Trophoblast cell (in vitro differentiated cells and primary cell): Measurements from ENCODE around the gene HAPSTR1.

Experiments
- DNase-seq, 2 donors: peaks; one replicate each; pipeline ENCODE4 v3.0.0-alpha.2; 2016
- H2AFZ ChIP-seq: 2 replicates; pipeline ENCODE4 v1.6.1; 2013; ENCODE audit warnings: low read length, moderate library complexity, mild to moderate bottlenecking; ENCODE audit not compliant: insufficient read depth, poor library complexity
- H2AK5ac ChIP-seq: 2 replicates; pipeline ENCODE4 v1.6.1; 2013; ENCODE audit warnings: mild to moderate bottlenecking, low read length
- H2BK120ac ChIP-seq: 2 replicates; pipeline ENCODE4 v1.6.1; 2013; ENCODE audit warnings: low read length, mild to moderate bottlenecking, moderate library complexity; ENCODE audit not compliant: insufficient read depth, poor library complexity
- H2BK12ac ChIP-seq: 2 replicates; pipeline ENCODE4 v1.6.1; 2013; ENCODE audit warnings: mild to moderate bottlenecking, low read length, moderate library complexity
- H2BK5ac ChIP-seq: 2 replicates; pipeline ENCODE4 v1.6.1; 2013; ENCODE audit warnings: low read length, low read depth, moderate library complexity, mild to moderate bottlenecking; ENCODE audit not compliant: poor library complexity
- H3K14ac ChIP-seq: 2 replicates; pipeline ENCODE4 v1.6.1; 2013; ENCODE audit warnings: mild to moderate bottlenecking, low read length
- H3K18ac ChIP-seq: 2 replicates; pipeline ENCODE4 v1.6.1; 2013; ENCODE audit warnings: mild to moderate bottlenecking, low read length
- H3K23ac ChIP-seq: 2 replicates; pipeline ENCODE4 v1.6.1; 2013; ENCODE audit warnings: low read length
- H3K27ac ChIP-seq: 2 replicates; pipeline ENCODE4 v1.5.1; 2013; ENCODE audit warnings: low read depth, mild to moderate bottlenecking, inconsistent platforms, low read length, moderate library complexity
- H3K27me3 ChIP-seq: 2 replicates; pipeline ENCODE4 v1.6.1; 2013; ENCODE audit warnings: inconsistent platforms, mild to moderate bottlenecking, low read length, moderate library complexity; ENCODE audit not compliant: insufficient read depth
- H3K36me3 ChIP-seq, 2 experiments: 1 replicate in 1 of 2; 2 replicates in 1 of 2; pipeline ENCODE4 v1.6.1; 2013; ENCODE audit warnings: low read length in 2 of 2, mild to moderate bottlenecking in 2 of 2, moderate library complexity in 1 of 2; ENCODE audit not compliant: insufficient read depth in 2 of 2, control insufficient read depth in 1 of 2
- H3K4ac ChIP-seq: 2 replicates; pipeline ENCODE4 v1.6.1; 2013; ENCODE audit warnings: low read depth, mild to moderate bottlenecking, low read length, moderate library complexity
- H3K4me1 ChIP-seq, 2 experiments: 1 replicate in 1 of 2; 2 replicates in 1 of 2; pipeline ENCODE4 v1.6.1; 2013; ENCODE audit warnings: low read length in 2 of 2, mild to moderate bottlenecking in 2 of 2, moderate library complexity in 1 of 2; ENCODE audit not compliant: insufficient read depth in 2 of 2, control insufficient read depth in 1 of 2
- H3K4me2 ChIP-seq: 2 replicates; pipeline ENCODE4 v1.6.1; 2013; ENCODE audit warnings: inconsistent platforms, mild to moderate bottlenecking, low read length, moderate library complexity
- H3K4me3 ChIP-seq: 2 replicates; pipeline ENCODE4 v1.5.1; 2013; ENCODE audit warnings: mild to moderate bottlenecking, low read depth, low read length, inconsistent platforms
- H3K79me1 ChIP-seq: one replicate; pipeline ENCODE4 v1.6.1; 2013; ENCODE audit warnings: low read length
- H3K79me2 ChIP-seq: 2 replicates; pipeline ENCODE4 v1.6.1; 2013; ENCODE audit warnings: low read length, mild to moderate bottlenecking; ENCODE audit not compliant: control insufficient read depth, insufficient read depth, poor library complexity
- H3K9ac ChIP-seq: 2 replicates; pipeline ENCODE4 v1.6.1; 2013; ENCODE audit warnings: mild to moderate bottlenecking, low read length
- H3K9me3 ChIP-seq: 2 replicates; pipeline ENCODE4 v1.6.1; 2013; ENCODE audit warnings: low read depth, mild to moderate bottlenecking, control low read depth, inconsistent platforms, low read length; ENCODE audit not compliant: insufficient read depth
- H4K12ac ChIP-seq: 2 replicates; pipeline ENCODE4 v1.6.1; 2013; ENCODE audit warnings: low read depth, mild to moderate bottlenecking, low read length, moderate library complexity
- H4K8ac ChIP-seq: 2 replicates; pipeline ENCODE4 v1.6.1; 2013; ENCODE audit warnings: low read depth, mild to moderate bottlenecking, low read length, moderate library complexity
- H4K91ac ChIP-seq: one replicate; pipeline ENCODE4 v1.6.1; 2013; ENCODE audit warnings: low read depth, mild to moderate bottlenecking, low read length, moderate library complexity
- WGBS: extraction: QIAGEN DNeasy Blood & Tissue Kit; methylation state at CpG from one replicate; pipeline ENCODE4 v1.1.7; 2013; ENCODE audit warnings: missing lambda C conversion rate; ENCODE audit not compliant: insufficient read length, insufficient coverage; ENCODE audit errors: extremely low coverage; 5-methylcytosine and 5-hydroxymethylcytosine counted together

Gene HAPSTR1

DNA sequence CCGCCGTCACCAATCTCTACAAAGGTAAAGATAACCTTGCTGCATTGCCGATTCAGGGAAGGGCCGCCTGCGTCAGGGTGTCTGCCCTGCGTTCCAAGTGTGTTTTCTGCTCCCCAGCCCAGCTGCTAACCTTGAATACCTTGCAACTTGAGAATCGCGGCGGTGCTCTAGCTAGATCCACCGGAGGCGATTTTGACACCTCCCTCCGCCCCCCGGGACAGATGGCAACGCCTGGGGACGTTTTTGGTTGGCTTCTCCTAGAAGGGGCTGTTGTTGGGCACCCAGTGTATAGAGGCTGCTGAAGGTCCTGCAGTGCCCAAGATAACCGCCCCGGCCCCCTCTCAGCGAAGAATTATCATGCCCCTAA is 1.5 kb downstream of the HAPSTR1 start:
- H3K9me3 ChIP-seq: peaks cover 2% of the 10 kb centered on the region
- no peak overlapping the region for H4K91ac ChIP-seq
- H4K8ac ChIP-seq: no peak overlapping the region
- H4K12ac ChIP-seq: no peak overlapping the region
- peak; percentile 31 to 55 for DNase-seq
- H3K36me3 ChIP-seq: peaks cover 13 to 14% of the 10 kb centered on the region in 2 experiments
- peak overlapping the region; percentile 70 for H3K9ac ChIP-seq
- no CpG with 5 or more reads among the region's 18 CpGs for WGBS
- peaks cover 19% of the 10 kb centered on the region for H3K79me1 ChIP-seq
- H3K4me2 ChIP-seq: peak overlapping the region; percentile 80
- peak overlapping the region; percentile 95 for H3K4ac ChIP-seq
- H3K27ac ChIP-seq: peak overlapping the region; percentile 73
- H3K79me2 ChIP-seq: peaks cover 44% of the 10 kb centered on the region
- H2BK5ac ChIP-seq: no peak overlapping the region
- H3K27me3 ChIP-seq: no peaks in the 10 kb centered on the region
- no peak overlapping the region for H2AK5ac ChIP-seq
- H2BK120ac ChIP-seq: no peak overlapping the region
- peaks cover 8 to 9% of the 10 kb centered on the region in 2 experiments for H3K4me1 ChIP-seq
- H2AFZ ChIP-seq: no peak overlapping the region
- H3K4me3 ChIP-seq: peak overlapping the region; percentile 100
- peak overlapping the region; percentile 73 for H3K14ac ChIP-seq
- H3K23ac ChIP-seq: no peak overlapping the region
- H2BK12ac ChIP-seq: no peak overlapping the region
- no peak overlapping the region for H3K18ac ChIP-seq

DNA sequence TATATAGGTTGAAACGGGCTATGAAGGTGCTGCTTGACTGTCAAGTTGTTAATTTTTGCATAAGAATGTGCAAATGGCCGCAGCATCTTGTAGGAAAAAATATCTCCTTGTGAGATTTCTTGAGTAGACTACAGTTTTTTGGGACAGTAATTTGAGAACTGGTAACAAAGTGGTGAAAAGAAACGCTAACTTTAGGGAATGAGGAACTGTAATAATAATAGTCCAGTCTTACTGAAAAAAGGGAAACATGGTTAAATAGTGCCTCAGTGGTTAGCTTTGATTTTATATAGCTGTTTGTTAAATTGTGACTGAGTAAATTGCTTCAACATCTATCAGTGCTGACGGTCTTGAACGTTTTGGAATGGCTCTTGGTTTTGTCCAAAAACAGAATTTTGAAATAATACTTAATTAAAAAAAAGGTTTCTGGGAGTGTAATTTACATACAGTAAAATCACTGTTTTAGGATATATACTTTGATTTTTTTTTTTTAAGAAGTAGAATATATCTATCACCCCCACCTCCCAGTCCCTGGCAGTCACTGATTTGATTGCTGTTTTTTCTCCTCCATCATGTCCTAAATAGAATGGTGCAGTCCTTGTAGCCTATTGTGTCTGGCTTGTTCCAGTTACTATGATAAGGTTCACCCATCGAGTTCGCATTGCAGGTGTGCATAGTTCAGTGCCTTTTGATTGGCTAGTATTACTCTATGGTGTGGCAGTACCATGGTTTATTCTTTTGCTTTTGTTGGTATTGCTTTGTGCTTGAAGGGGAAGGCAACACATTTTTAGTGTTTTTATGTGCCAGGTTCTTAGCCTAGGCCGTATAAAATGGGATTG is 2.8 kb downstream of the HAPSTR1 start:
- H4K8ac ChIP-seq: no peak overlapping the region
- H2BK5ac ChIP-seq: no peak overlapping the region
- peaks cover 18 to 19% of the 10 kb centered on the region in 2 experiments for H3K36me3 ChIP-seq
- H3K4me2 ChIP-seq: peak overlapping the region; percentile 61
- peaks cover 48% of the 10 kb centered on the region for H3K79me2 ChIP-seq
- no peak overlapping the region for H2AFZ ChIP-seq
- no peak overlapping the region for H3K4me3 ChIP-seq
- H3K27ac ChIP-seq: no peak overlapping the region
- WGBS: no CpG with 5 or more reads among the region's 8 CpGs
- no peak overlapping the region for H2AK5ac ChIP-seq
- H3K79me1 ChIP-seq: peaks cover 19% of the 10 kb centered on the region
- H3K18ac ChIP-seq: no peak overlapping the region
- no peak overlapping the region for H2BK12ac ChIP-seq
- no peak overlapping the region for H3K9ac ChIP-seq
- H3K23ac ChIP-seq: no peak overlapping the region
- no peak overlapping the region for H4K12ac ChIP-seq
- no peak for DNase-seq
- peak overlapping the region; percentile 83 for H3K4ac ChIP-seq
- no peak overlapping the region for H3K14ac ChIP-seq
- no peaks in the 10 kb centered on the region for H3K27me3 ChIP-seq
- peaks cover 2% of the 10 kb centered on the region for H3K9me3 ChIP-seq
- no peak overlapping the region for H4K91ac ChIP-seq
- H2BK120ac ChIP-seq: no peak overlapping the region
- peaks cover 8 to 9% of the 10 kb centered on the region in 2 experiments for H3K4me1 ChIP-seq

DNA sequence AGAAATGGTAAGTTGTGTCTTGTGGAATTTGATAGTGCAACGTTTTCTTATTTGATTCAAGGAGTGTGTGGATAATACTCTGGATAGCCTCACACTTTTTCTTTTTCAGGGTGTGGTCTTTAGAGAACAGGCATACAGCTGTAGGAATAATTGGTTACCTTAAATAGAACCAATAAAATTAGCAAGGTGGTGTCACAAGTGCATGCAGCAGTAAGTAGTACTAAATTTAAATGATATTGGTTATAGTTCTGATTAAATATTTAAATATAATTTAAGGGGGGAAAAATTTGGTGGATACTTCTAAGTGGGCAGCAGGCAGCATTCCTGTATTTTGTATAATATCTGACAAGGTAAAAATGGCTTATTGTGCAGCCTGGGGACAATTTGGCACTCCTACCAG is 3.7 kb downstream of the HAPSTR1 start:
- H3K9me3 ChIP-seq: peaks cover 2% of the 10 kb centered on the region
- no peak overlapping the region for H3K23ac ChIP-seq
- no peak overlapping the region for H3K9ac ChIP-seq
- H2BK5ac ChIP-seq: no peak overlapping the region
- peak overlapping the region; percentile 6 for H3K4ac ChIP-seq
- no peak overlapping the region for H3K14ac ChIP-seq
- H2BK120ac ChIP-seq: no peak overlapping the region
- H3K4me1 ChIP-seq: peaks cover 8 to 10% of the 10 kb centered on the region in 2 experiments
- H3K79me1 ChIP-seq: peaks cover 19% of the 10 kb centered on the region
- no peak overlapping the region for H2BK12ac ChIP-seq
- no peak overlapping the region for H4K91ac ChIP-seq
- WGBS: no CpG with 5 or more reads among the region's 1 CpG
- H3K4me2 ChIP-seq: no peak overlapping the region
- H3K79me2 ChIP-seq: peaks cover 50% of the 10 kb centered on the region
- no peak overlapping the region for H4K8ac ChIP-seq
- H3K18ac ChIP-seq: no peak overlapping the region
- DNase-seq: no peak
- no peak overlapping the region for H3K4me3 ChIP-seq
- no peak overlapping the region for H2AK5ac ChIP-seq
- no peak overlapping the region for H3K27ac ChIP-seq
- no peaks in the 10 kb centered on the region for H3K27me3 ChIP-seq
- no peak overlapping the region for H4K12ac ChIP-seq
- H3K36me3 ChIP-seq: peaks cover 21 to 22% of the 10 kb centered on the region in 2 experiments
- no peak overlapping the region for H2AFZ ChIP-seq

DNA sequence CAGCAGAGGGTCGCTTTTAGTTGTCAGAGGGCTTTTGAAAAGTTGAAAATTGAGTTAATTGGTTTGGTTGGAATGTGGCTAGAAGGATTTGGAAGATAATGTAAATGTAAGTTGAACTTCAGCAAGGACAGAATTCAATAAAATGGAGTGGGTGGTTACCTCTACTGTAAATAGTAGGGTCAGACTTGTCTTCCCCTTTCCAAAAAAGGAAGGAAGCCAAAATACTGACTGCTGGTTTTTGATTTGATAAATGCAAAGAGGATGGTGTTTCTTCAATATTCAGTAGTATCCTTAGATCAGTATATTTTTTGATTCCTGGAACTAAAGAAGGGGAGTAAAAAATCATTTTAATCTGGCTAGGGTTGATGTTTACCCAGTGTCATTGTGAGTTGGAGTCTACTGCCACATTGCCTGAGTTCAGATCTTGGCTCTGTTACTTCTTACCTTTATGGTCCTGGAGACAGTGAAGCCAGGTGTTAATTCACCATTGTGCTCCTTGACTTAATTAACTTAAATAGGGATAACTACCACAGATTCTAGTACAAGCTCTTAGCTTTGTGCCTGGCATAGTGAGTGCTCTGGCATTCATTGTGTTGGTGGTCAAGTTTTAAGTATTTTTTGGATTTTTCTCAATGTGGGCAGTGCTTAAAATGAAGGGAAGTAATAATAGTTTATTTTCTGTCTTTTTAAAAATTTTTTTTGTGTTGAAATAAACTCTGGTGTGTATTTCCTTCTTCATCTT is 4.4 kb downstream of the HAPSTR1 start:
- Histone ChIP-seq H3K14ac (no peak overlapping the region), H2BK120ac (no peak overlapping the region), H3K4me3 (no peak overlapping the region), H3K27ac (no peak overlapping the region), H3K79me2 (peaks cover 48% of the 10 kb centered on the region), H3K4me2 (no peak overlapping the region), H3K36me3 (peaks cover 24 to 26% of the 10 kb centered on the region in 2 experiments), H3K9me3 (peaks cover 2% of the 10 kb centered on the region), H2BK5ac (no peak overlapping the region), H3K9ac (no peak overlapping the region), H2AFZ (no peak overlapping the region), H3K27me3 (no peaks in the 10 kb centered on the region), H3K4me1 (peaks cover 3 to 6% of the 10 kb centered on the region in 2 experiments), H4K8ac (no peak overlapping the region), H4K12ac (no peak overlapping the region), H3K79me1 (peaks cover 12% of the 10 kb centered on the region), H3K4ac (peak overlapping the region; percentile 95), H4K91ac (no peak overlapping the region), H2AK5ac (no peak overlapping the region), H3K23ac (no peak overlapping the region), H2BK12ac (no peak overlapping the region), H3K18ac (no peak overlapping the region)
- no CpG with 5 or more reads among the region's 1 CpG for WGBS
- no peak for DNase-seq
